Ovary (tissue), 10 donors: ENCODE results near the gene PRAMEF9. TPM values are rescaled to one million over a fixed set of nuclear protein-coding genes. Genes with fewer than 3 reads are reported as not detected.
"Not testable (repeated sequence)": the region's sequence is repeated elsewhere in the genome, so short reads cannot be mapped to it uniquely, and the experiment has no call there.

Experiments used
- DNase-seq, 5 donors: peaks; one replicate each; pipeline ENCODE4 v3.0.0-alpha.2; 2019 to 2020
- H3K27ac ChIP-seq, 2 donors: fragments of 200-600 bp; one replicate each; pipeline versions ENCODE4 v1.5.1 to v1.8.0; 2019 to 2022
- H3K27me3 ChIP-seq: fragments of 200-600 bp; one replicate; pipeline ENCODE4 v1.8.0; 2022
- H3K36me3 ChIP-seq: fragments of 200-600 bp; sonication (generic); one replicate; pipeline ENCODE4 v1.5.1; 2019
- H3K4me1 ChIP-seq: one replicate; pipeline ENCODE4 v1.8.1; 2013; ENCODE audit warnings: mild to moderate bottlenecking, moderate library complexity; ENCODE audit not compliant: insufficient read depth
- H3K4me3 ChIP-seq: fragments of 200-600 bp; sonication (generic); one replicate; pipeline ENCODE4 v1.5.1; 2017
- H3K9me3 ChIP-seq, 2 donors: fragments of 200-600 bp in 1 of 2; sonication (generic) in 1 of 2; one replicate each; pipeline versions ENCODE4 v1.5.1 to v1.8.1; 2013 to 2019; ENCODE audit warnings: mild to moderate bottlenecking in 1 of 2, moderate library complexity in 1 of 2
- WGBS, 3 donors: extraction: QIAGEN DNeasy Blood & Tissue Kit in 1 of 3; methylation state at CpG; one replicate each; pipeline versions ENCODE4 v1.1.5 to v1.1.7; 2013 to 2017; 5-methylcytosine and 5-hydroxymethylcytosine counted together
- intact Hi-C, 4 donors: fragments of 100-400 bp; cut with DNase I; formaldehyde crosslinking; loops; one replicate each; pipeline versions ENCODE4 v1.11.0 to v1.15.1; 2022 to 2023
- long read RNA-seq, 3 donors: library from polyadenylated mRNA in 2 of 3; unstranded in 2 of 3; transcript quantifications; one replicate each; pipeline ENCODE4 v2.0.0 and lab custom pipeline, GENCODE V29; 2021 to 2026
- polyA plus RNA-seq, 2 donors: library from polyadenylated mRNA; stranded (reverse); fragments of 200-250 nt in 1 of 2; fragments of 350-450 nt in 1 of 2; fragmentation: Illumina TruSeq in 1 of 2; extraction: RNeasy Lipid Tissue Mini Kit (QIAGEN cat#74804) in 1 of 2; gene quantifications; one replicate each; pipeline ENCODE4 v1.2.3, GENCODE V29; 2013 to 2014
- total RNA-seq, 7 donors: library from RNA; depleted of rRNA in 2 of 7; stranded (reverse); fragments of >200 nt in 2 of 7; fragmentation: NEBNext Ultra II Directional in 3 of 7; extraction: Animal tissue kit (Norgen Biotek cat#: 25700) in 3 of 7; gene quantifications; one replicate each; pipeline versions ENCODE4 v1.1.0 to v1.2.4, GENCODE V29; 2016 to 2023
- donor health status: DM: no; HTN: no; CAD: no; lungs with moderate emphysema.
- donor health status: DM: no; HTN: no; CAD: no.
- donor health status: Bipolar disorder and iron deficiency.
- donor health status: DM: yes; HTN: yes; CAD: no.
- donor health status: DM: no; HTN: no; CAD: no.
- donor health status: DM: yes; HTN: yes; CAD: no.

Gene PRAMEF9
- not detected for total RNA-seq
- polyA plus RNA-seq, result not detected
- long read RNA-seq, donor 1, result 0 reads
- long read RNA-seq, donor 2, result 0 reads
- long read RNA-seq, donor 3, result 0 reads

- WGBS, 3 donors, result 48 to 86% (median 73%) methylated on average over 1 to 2 of the region's 2 CpGs
- H3K9me3 ChIP-seq, intact Hi-C loops, H3K4me1 ChIP-seq, H3K27ac ChIP-seq, DNase-seq, H3K27me3 ChIP-seq, H3K4me3 ChIP-seq, H3K36me3 ChIP-seq: not testable (repeated sequence)
These were observed at the start of gene PRAMEF9 for GRCh38 chr1:13171548-13171947. Gene PRAMEF9, plus strand, starts transcription at chr1:13171848. Its CDS starts 3,433 bp downstream, at chr1:13175281.

GRCh38 chr1:13155909-13156308 lies 15.7 kb upstream of the PRAMEF9 start, which contains the start of gene PRAMEF26:
Gene PRAMEF26, minus strand, starts transcription at chr1:13156009. Its CDS starts 2,914 bp downstream, at chr1:13153095.
- H3K36me3 ChIP-seq, H3K9me3 ChIP-seq, H3K4me3 ChIP-seq, H3K27me3 ChIP-seq, H3K27ac ChIP-seq, H3K4me1 ChIP-seq, DNase-seq, intact Hi-C loops: not testable (repeated sequence)
- WGBS, 3 donors, result 83 to 100% methylated on average over 1 of the region's 5 CpGs; no CpG with 5 or more reads in 1 of the 3 donors

GRCh38 chr1:13165531-13165930 lies 6.1 kb upstream of the PRAMEF9 start, which contains the start of gene HNRNPCL4:
Gene HNRNPCL4, minus strand, starts transcription at chr1:13165631. Its CDS starts 164 bp downstream, at chr1:13165467.
- H3K9me3 ChIP-seq, H3K27ac ChIP-seq, H3K27me3 ChIP-seq, H3K4me1 ChIP-seq, H3K4me3 ChIP-seq, intact Hi-C loops, H3K36me3 ChIP-seq, DNase-seq: not testable (repeated sequence)
- WGBS, 3 donors, result no CpG with 5 or more reads among the region's 8 CpGs

- H3K4me1 ChIP-seq, H3K27ac ChIP-seq, H3K36me3 ChIP-seq, intact Hi-C loops, H3K27me3 ChIP-seq, H3K4me3 ChIP-seq, H3K9me3 ChIP-seq, DNase-seq: not testable (repeated sequence)
- WGBS, 3 donors, result 64% methylated on average over 3 of the region's 5 CpGs; no CpG with 5 or more reads in 2 of the 3 donors
These were observed 29.7 kb downstream of the PRAMEF9 start, which contains the start of gene PRAMEF13 for GRCh38 chr1:13201309-13201708. Gene PRAMEF13, minus strand, starts transcription at chr1:13201409. Its CDS starts 1,820 bp downstream, at chr1:13199589.

- H3K36me3 ChIP-seq, H3K4me1 ChIP-seq, DNase-seq, H3K4me3 ChIP-seq, H3K27me3 ChIP-seq, H3K27ac ChIP-seq, intact Hi-C loops, H3K9me3 ChIP-seq: not testable (repeated sequence)
- no CpG with 5 or more reads among the region's 9 CpGs for WGBS, 3 donors
These were observed 37.1 kb downstream of the PRAMEF9 start for GRCh38 chr1:13208712-13209111.

- WGBS, 3 donors, result no CpG with 5 or more reads among the region's 7 CpGs
- DNase-seq, H3K4me1 ChIP-seq, H3K4me3 ChIP-seq, intact Hi-C loops, H3K9me3 ChIP-seq, H3K27ac ChIP-seq, H3K36me3 ChIP-seq, H3K27me3 ChIP-seq: not testable (repeated sequence)
These were observed 45.0 kb downstream of the PRAMEF9 start for GRCh38 chr1:13216619-13217018.

- intact Hi-C loops, DNase-seq, H3K4me1 ChIP-seq, H3K36me3 ChIP-seq, H3K4me3 ChIP-seq, H3K27me3 ChIP-seq, H3K27ac ChIP-seq, H3K9me3 ChIP-seq: not testable (repeated sequence)
- WGBS, 3 donors, result no CpG with 5 or more reads among the region's 3 CpGs
These were observed 47.6 kb downstream of the PRAMEF9 start for GRCh38 chr1:13219203-13219602.

GRCh38 chr1:13222788-13223187 lies 51.1 kb downstream of the PRAMEF9 start:
- intact Hi-C loops, H3K9me3 ChIP-seq, DNase-seq, H3K27ac ChIP-seq, H3K4me1 ChIP-seq, H3K27me3 ChIP-seq, H3K36me3 ChIP-seq, H3K4me3 ChIP-seq: not testable (repeated sequence)
- WGBS, 3 donors, result 67% methylated on average over 1 of the region's 4 CpGs; no CpG with 5 or more reads in 2 of the 3 donors
